ENCODE results near the gene FAAP20.

- no peak for TF ChIP-seq CTCF (conservative IDR thresholded peaks at IDR 0.05 in 1 of 2, IDR thresholded peaks at IDR 0.05 in 1 of 2; ENCODE audit: extremely low read depth in 1 of 2, insufficient read depth in 1 of 2, low read depth in 1 of 2, low read length in 2 of 2)
- no peak for TF ChIP-seq EZH2 (IDR thresholded peaks at IDR 0.05; ENCODE audit: borderline replicate concordance, low read length)
These were observed 10.6 kb downstream of the FAAP20 start for GRCh38 chr1:2183937-2184334.
